ENCODE results near the gene SLC22A14.

DNA sequence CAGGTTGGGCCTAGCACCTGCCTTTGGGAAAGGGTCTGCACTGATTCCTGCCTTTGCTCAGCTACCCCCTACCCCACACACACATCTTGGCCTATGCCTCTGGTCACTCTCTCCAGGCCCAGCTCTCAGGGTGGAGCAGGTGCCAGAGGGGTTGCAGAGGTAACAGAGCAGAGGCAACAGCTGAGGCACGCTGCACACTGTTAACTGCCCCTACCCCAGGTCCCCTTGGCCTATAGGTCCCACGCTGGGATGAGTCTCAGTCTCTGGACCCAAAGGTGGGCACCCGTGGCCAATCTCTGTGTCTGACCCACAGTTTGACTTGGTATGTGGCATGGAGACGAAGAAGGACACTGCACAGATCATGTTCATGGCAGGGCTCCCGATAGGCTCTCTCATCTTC is 24.8 kb downstream of the SLC22A14 start:
- TF ChIP-seq CTCF (IDR thresholded peaks at IDR 0.05; ENCODE audit: extremely low read depth in 1 of 2, insufficient read depth in 1 of 2, low read depth in 1 of 2, low read length in 2 of 2) (no peak), EZH2 (IDR thresholded peaks at IDR 0.05; ENCODE audit: borderline replicate concordance, low read depth, low read length, severe bottlenecking) (no peak), POLR2A (IDR thresholded peaks at IDR 0.05; ENCODE audit: low read depth, low read length) (no peak), POLR2AphosphoS5 (IDR thresholded peaks at IDR 0.05; ENCODE audit: insufficient read depth, low read depth, low read length) (no peak), MYC (IDR thresholded peaks at IDR 0.05; ENCODE audit: low read depth, low read length) (no peak), GATA2 (IDR thresholded peaks at IDR 0.05; ENCODE audit: insufficient read depth, insufficient read length, low read depth, low read length) (no peak), JUN (IDR thresholded peaks at IDR 0.05; ENCODE audit: borderline replicate concordance, insufficient read depth, insufficient read length, low read depth) (no peak), FOS (IDR thresholded peaks at IDR 0.05; ENCODE audit: borderline replicate concordance, insufficient read depth, low read length) (no peak)
- TF ChIP-seq, protein P1, sequence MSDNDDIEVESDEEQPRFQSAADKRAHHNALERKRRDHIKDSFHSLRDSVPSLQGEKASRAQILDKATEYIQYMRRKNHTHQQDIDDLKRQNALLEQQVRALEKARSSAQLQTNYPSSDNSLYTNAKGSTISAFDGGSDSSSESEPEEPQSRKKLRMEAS (IDR thresholded peaks at IDR 0.05; ENCODE audit: insufficient read depth, insufficient read length), result no peak

Data from endothelial cell of umbilical vein (primary cell).